ENCODE data around the gene AGR3. TPM values are rescaled to one million over a fixed set of nuclear protein-coding genes. Genes with fewer than 3 reads are reported as not detected.

Gene AGR3
- total RNA-seq, 4 donors from 2014 or later: 7.1 to 9.1 TPM; not detected in 2

GRCh38 chr7:16913643-16914042, 31.9 kb upstream of the AGR3 start:
- H3K27ac ChIP-seq: no peak overlapping the region
- TF ChIP-seq POLR2A (IDR thresholded peaks at IDR 0.05): no peak
- no peak for TF ChIP-seq CTCF (IDR thresholded peaks at IDR 0.05)
- H3K4me1 ChIP-seq: no peaks in the 10 kb centered on the region
- H3K27me3 ChIP-seq: no peaks in the 10 kb centered on the region
- H3K4me3 ChIP-seq: no peak overlapping the region
- intact Hi-C loops (cut with DNase I; ENCODE audit: low total_unique reads): no loop called here
- DNase-seq: no peak
- no peaks in the 10 kb centered on the region for H3K36me3 ChIP-seq
- H3K9me3 ChIP-seq: no peaks in the 10 kb centered on the region

GRCh38 chr7:16912540-16912939, 30.8 kb upstream of the AGR3 start:
- no peak for TF ChIP-seq POLR2A (IDR thresholded peaks at IDR 0.05)
- TF ChIP-seq CTCF (IDR thresholded peaks at IDR 0.05): no peak
- no peaks in the 10 kb centered on the region for H3K27me3 ChIP-seq
- no peaks in the 10 kb centered on the region for H3K36me3 ChIP-seq
- H3K9me3 ChIP-seq: no peaks in the 10 kb centered on the region
- DNase-seq: no peak
- H3K4me3 ChIP-seq: no peak overlapping the region
- no peak overlapping the region for H3K27ac ChIP-seq
- intact Hi-C loops (cut with DNase I; ENCODE audit: low total_unique reads): no loop called here
- no peaks in the 10 kb centered on the region for H3K4me1 ChIP-seq

DNA sequence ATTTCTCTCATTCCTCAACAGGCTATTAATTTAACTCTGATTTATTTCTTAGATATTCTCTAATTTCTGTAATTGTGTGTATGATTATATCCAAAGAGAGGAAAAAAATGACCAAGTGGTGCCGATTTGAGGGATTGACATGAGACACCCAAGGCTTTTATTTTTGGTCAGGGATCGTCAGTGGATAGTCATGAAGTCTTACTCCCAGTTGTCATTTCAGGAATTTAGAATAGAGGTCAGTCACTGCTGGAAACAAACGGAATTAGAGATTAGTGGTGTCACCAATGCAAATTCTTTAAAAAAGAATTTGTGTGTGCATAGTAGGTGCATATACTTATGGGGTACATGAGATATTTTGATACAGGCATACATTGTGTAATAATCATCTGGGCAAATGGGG, 26.8 kb upstream of the AGR3 start:
- intact Hi-C loops (cut with DNase I; ENCODE audit: low total_unique reads): no loop called here
- TF ChIP-seq POLR2A (IDR thresholded peaks at IDR 0.05) (no peak), CTCF (IDR thresholded peaks at IDR 0.05) (no peak)

DNA sequence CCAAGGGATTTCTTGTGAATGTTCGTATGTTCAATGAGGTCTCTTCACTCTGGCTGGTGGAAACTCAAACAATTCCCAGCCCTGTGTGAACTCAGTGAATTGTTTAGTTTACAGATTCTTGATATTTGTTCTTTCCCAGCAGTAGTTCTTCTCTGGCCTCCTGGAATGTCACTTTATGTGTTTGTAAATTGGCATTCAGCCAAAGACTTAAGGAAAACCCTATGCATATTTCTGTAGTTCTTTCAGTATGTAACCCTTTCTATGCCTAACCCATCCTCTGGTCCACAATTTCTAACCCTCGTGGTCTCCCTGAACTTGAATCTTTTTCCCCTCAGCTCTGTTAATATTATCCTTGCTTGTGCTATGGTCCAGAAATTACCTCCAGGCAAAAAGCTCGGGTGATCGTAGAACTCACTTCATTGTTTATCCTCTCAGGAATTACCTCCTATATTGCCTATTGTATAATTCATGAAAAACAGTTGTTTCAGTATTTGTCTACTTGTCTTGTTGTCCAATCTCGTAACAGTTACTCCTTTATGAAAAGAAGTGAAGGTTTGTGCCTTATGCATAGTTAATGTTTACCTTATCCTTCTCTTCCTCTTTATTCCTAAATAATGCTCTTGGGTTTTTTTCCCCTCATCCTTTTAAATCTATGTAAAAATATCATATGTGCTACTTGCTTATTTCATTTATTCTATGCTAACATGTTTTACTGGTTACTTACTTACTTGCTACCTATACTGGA, 23.7 kb upstream of the AGR3 start:
- intact Hi-C loops (cut with DNase I; ENCODE audit: low total_unique reads): no loop called here
- Histone ChIP-seq H3K27me3 (no peaks in the 10 kb centered on the region), H3K36me3 (no peaks in the 10 kb centered on the region), H3K9me3 (no peaks in the 10 kb centered on the region), H3K27ac (no peak overlapping the region), H3K4me1 (no peaks in the 10 kb centered on the region), H3K4me3 (no peak overlapping the region)
- no peak for TF ChIP-seq CTCF (IDR thresholded peaks at IDR 0.05)
- no peak for TF ChIP-seq POLR2A (IDR thresholded peaks at IDR 0.05)
- DNase-seq: no peak

More for the DNA sequence above, 26.8 kb upstream of the AGR3 start:
- Histone ChIP-seq H3K27me3 (no peaks in the 10 kb centered on the region), H3K27ac (no peak overlapping the region), H3K36me3 (no peaks in the 10 kb centered on the region), H3K4me3 (no peak overlapping the region), H3K4me1 (no peaks in the 10 kb centered on the region), H3K9me3 (no peaks in the 10 kb centered on the region)
- no peak for DNase-seq

- Histone ChIP-seq H3K36me3 (no peaks in the 10 kb centered on the region), H3K9me3 (no peaks in the 10 kb centered on the region), H3K4me3 (no peak overlapping the region), H3K27me3 (no peaks in the 10 kb centered on the region), H3K4me1 (no peaks in the 10 kb centered on the region), H3K27ac (no peak overlapping the region)
- DNase-seq: no peak
- intact Hi-C loops (cut with DNase I; ENCODE audit: low total_unique reads): no loop called here
- TF ChIP-seq POLR2A (IDR thresholded peaks at IDR 0.05) (no peak), CTCF (IDR thresholded peaks at IDR 0.05) (no peak)
Measured at GRCh38 chr7:16904076-16904475, 22.3 kb upstream of the AGR3 start.
